ENCODE results near the gene MEGF11. TPM values are rescaled to one million over a fixed set of nuclear protein-coding genes. Genes with fewer than 3 reads are reported as not detected.

MEGF11 gene
- total RNA-seq, 1 experiment from 2014 or later = 0.09 TPM

GRCh38 chr15:66092053-66093016 lies 161.2 kb downstream of the MEGF11 start:
- Mint-ChIP-seq H3K27ac (ENCODE audit: low read depth, unreplicated experiment) (no peak overlapping the region), H3K27me3 (ENCODE audit: insufficient read depth, unreplicated experiment) (peaks cover 55% of the 10 kb centered on the region), H3K9me3 (ENCODE audit: unreplicated experiment) (no peaks in the 10 kb centered on the region), H3K36me3 (ENCODE audit: insufficient read depth, unreplicated experiment) (no peaks in the 10 kb centered on the region), H3K4me3 (ENCODE audit: unreplicated experiment) (no peak overlapping the region), H3K4me1 (ENCODE audit: insufficient read depth, unreplicated experiment) (no peaks in the 10 kb centered on the region)
- ChIA-PET POLR2A (no interaction called here), CTCF (interaction anchor here (0.7 kb wide), 1 partner anchor 101 kb away, joined by 6 read pairs; no protein-coding TSS in a partner anchor)
- no TSS peak for BruUV-seq (replicated peaks)
- no peak for TF ChIP-seq CTCF (IDR thresholded peaks at IDR 0.05; ENCODE audit: unreplicated experiment)
- DNase-seq (ENCODE audit: unreplicated experiment) = no peak
- intact Hi-C loops (cut with micrococcal nuclease) = no loop called here

- DNase-seq (ENCODE audit: unreplicated experiment) = no peak
- no peak for TF ChIP-seq CTCF (IDR thresholded peaks at IDR 0.05; ENCODE audit: unreplicated experiment)
- CTCF ChIA-PET = no interaction called here
- Mint-ChIP-seq H3K27me3 (ENCODE audit: insufficient read depth, unreplicated experiment) (peaks cover 71% of the 10 kb centered on the region), H3K4me3 (ENCODE audit: unreplicated experiment) (no peak overlapping the region), H3K36me3 (ENCODE audit: insufficient read depth, unreplicated experiment) (no peaks in the 10 kb centered on the region), H3K9me3 (ENCODE audit: unreplicated experiment) (no peaks in the 10 kb centered on the region), H3K27ac (ENCODE audit: low read depth, unreplicated experiment) (no peak overlapping the region), H3K4me1 (ENCODE audit: insufficient read depth, unreplicated experiment) (no peaks in the 10 kb centered on the region)
- intact Hi-C loops (cut with micrococcal nuclease) = no loop called here
- POLR2A ChIA-PET = interaction anchor here (0.6 kb wide), 1 partner anchor 1690 kb away, joined by 4 read pairs; no protein-coding TSS in a partner anchor
- no TSS peak for BruUV-seq (replicated peaks)
These were observed 164.0 kb downstream of the MEGF11 start for GRCh38 chr15:66089509-66089908.

GRCh38 chr15:66089049-66089448 lies 164.5 kb downstream of the MEGF11 start:
- CTCF ChIA-PET = no interaction called here

More at GRCh38 chr15:66089049-66089448, 164.5 kb downstream of the MEGF11 start:
- no peak for DNase-seq (ENCODE audit: unreplicated experiment)
- Mint-ChIP-seq H3K27me3 (ENCODE audit: insufficient read depth, unreplicated experiment) (peaks cover 71% of the 10 kb centered on the region), H3K36me3 (ENCODE audit: insufficient read depth, unreplicated experiment) (no peaks in the 10 kb centered on the region), H3K27ac (ENCODE audit: low read depth, unreplicated experiment) (no peak overlapping the region), H3K9me3 (ENCODE audit: unreplicated experiment) (no peaks in the 10 kb centered on the region), H3K4me3 (ENCODE audit: unreplicated experiment) (no peak overlapping the region), H3K4me1 (ENCODE audit: insufficient read depth, unreplicated experiment) (no peaks in the 10 kb centered on the region)
- POLR2A ChIA-PET = no interaction called here
- BruUV-seq (replicated peaks) = no TSS peak
- no peak for TF ChIP-seq CTCF (IDR thresholded peaks at IDR 0.05; ENCODE audit: unreplicated experiment)
- intact Hi-C loops (cut with micrococcal nuclease) = no loop called here
